NCI-H187 treated with DMSO at 0.1 percent for 48 hours (cell line): ENCODE measurements around the gene UNC5B.

Source experiments
- DNase-seq: peaks from one replicate; lab custom pipeline; 2025; lab: John Stamatoyannopoulos, UW

Gene UNC5B

DNA sequence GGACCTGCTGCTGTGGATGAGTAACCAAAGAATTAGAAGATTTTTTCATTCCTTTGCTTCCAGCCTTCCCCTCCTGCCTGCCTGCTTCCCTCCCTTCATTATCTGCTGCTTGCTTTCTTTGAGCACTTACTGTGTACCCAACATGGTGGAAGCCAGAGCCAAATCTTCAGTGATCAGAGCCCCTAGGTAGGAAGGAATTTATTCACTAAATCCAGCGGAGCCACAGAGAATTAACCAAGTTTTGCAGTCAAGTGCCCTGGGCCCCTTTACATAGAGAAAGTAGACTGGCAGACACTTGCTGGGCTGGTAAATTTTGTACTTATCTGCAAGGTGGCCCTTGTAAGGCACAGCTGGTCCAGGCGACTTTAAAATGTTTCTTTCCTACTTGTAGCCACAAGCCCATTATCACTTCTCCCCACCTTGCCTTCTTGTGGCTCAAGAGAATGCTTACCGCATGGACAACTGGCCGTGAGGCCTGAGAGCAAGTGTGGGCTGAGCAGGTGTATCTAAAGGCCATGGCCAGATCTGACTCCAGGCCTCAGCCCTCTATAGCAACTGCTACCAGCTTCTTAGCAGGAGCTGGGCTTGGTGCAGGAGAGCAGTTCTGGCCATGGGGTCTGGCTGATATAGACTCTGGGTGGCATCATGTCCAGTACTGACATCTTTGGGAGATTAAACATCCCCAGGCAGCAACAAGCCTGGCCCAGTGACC is 11.1 kb downstream of the UNC5B start:
- DNase-seq = no peak

GRCh38 chr10:71225291-71226058 is 13.1 kb downstream of the UNC5B start:
- no peak for DNase-seq

GRCh38 chr10:71228875-71229675 is 16.7 kb downstream of the UNC5B start:
- no peak for DNase-seq

DNA sequence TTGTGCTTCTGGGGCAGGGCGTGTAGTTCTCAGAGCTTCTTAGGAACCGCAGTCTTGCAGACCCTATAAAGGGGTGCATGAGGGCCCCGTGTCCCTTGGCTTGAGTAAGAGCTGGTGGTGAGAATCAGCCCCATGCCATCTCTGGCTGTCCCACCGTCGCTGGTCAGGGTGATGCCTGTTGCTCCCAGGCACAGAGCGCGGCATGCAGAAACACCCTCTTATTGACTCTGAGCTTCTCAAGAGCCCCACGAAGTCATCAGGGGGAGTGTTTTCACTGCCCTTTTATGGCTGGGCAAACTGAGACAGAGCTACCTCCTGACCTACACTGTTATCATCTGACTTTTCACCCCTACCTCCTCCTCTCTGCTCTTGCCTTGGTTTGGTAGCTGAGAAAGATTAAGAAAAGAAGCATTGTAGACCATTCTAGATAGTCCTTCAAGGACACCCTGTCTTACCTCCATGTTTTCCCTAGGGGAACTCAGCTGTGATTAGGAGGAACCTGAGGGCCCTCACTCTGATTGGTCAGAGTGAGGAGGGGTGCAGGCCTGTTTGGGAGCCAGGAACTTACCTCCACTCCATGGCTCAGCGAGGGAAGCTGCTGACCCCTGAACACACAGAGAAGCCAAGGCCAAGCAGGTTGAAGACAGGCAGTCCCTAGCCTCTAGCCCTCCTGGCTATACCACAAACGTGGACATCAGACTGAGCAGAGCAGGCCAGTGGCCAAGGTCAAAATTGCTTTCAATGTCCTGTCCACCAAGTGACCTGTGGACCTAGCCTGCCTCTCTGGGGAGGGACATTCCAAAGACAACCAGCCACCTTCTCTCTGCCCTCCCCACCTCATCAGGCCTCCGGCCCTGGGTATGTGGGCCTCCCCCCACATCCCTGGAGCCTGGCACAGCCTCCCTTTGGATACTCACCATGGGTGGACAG is 17.6 kb downstream of the UNC5B start:
- no peak for DNase-seq

DNA sequence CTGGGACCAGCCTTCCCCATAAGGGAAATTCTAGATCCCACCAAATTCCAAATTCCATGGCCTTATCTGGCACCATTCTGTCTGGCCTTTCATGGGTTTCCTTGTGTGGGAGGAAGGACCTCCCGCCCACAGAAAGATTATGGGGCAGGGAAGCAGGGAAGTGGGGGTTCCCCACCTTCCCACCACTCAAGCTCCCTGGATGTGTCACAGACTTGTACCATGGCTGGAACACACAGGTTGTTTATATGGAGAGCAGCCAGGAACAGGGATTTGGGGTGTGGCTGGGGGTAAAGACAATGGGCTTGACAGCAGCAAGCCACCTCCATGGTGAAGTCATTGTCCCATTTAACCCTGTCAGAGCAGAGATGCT is 18.3 kb downstream of the UNC5B start:
- no peak for DNase-seq

GRCh38 chr10:71231206-71231605 is 18.8 kb downstream of the UNC5B start:
- no peak for DNase-seq

DNA sequence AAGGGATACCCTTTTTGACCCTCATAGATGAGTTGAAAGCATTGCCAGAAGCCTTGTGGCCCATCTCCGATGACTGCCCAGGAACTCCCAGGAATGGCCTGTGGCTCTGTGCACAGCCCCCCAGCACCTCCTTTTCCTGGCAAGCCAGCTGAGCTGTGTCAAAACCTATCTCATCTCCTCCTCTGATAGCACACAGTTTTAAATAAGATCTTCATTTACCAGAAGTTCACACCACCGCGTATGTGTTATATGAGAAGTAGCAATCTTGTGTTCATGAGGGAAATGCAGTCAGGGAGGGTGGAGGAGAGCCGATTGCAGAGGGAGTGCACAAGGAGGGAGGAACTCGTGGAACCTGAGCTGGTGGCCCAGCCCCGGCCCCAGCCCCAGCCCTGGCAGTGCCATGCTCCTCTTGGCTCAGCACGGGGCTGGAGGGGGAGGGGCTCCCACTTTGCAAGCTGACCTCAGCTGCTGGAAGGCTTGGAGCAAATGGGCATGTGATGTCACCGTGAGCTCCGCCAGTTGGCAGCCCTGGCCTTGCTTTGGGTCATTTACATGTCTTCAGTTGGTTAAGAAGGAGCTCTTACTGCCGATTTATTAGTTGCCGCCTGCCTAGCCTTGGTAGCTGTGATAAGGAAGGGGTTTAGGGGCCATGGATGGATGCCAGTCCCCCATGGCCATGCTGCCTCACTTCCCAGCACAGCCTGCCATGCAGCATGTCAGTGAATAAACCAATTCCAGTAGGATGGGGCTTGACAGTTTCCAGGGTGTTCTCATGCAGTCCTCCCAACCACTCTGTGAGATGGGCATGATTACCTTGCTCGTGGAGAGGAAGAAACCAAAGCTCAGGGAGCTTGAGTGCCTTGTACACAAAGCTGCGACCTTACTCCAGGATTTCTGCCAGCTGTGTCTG is 20.0 kb downstream of the UNC5B start:
- no peak for DNase-seq

DNA sequence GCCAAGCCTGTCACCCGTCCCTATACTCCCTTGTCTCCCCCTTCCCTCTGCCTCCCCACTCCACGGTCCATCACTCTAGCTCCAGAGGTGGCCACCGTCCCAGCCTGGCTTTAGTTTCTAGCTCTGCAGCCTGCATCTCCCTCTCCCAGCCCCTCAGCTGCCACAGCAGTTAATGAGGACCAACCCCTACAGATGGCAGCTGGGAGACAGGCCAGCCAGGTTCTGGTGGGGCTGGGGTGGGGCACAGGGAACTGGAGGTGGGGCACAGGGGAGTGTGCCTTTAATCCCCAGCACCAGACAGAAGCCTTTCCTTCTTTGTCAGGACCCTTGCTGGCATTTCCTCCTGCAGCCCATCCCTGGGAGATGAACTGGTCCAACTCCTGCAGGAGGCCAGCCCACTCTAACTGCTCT is 21.1 kb downstream of the UNC5B start:
- no peak for DNase-seq

GRCh38 chr10:71234004-71234894 is 21.9 kb downstream of the UNC5B start:
- DNase-seq = no peak

DNA sequence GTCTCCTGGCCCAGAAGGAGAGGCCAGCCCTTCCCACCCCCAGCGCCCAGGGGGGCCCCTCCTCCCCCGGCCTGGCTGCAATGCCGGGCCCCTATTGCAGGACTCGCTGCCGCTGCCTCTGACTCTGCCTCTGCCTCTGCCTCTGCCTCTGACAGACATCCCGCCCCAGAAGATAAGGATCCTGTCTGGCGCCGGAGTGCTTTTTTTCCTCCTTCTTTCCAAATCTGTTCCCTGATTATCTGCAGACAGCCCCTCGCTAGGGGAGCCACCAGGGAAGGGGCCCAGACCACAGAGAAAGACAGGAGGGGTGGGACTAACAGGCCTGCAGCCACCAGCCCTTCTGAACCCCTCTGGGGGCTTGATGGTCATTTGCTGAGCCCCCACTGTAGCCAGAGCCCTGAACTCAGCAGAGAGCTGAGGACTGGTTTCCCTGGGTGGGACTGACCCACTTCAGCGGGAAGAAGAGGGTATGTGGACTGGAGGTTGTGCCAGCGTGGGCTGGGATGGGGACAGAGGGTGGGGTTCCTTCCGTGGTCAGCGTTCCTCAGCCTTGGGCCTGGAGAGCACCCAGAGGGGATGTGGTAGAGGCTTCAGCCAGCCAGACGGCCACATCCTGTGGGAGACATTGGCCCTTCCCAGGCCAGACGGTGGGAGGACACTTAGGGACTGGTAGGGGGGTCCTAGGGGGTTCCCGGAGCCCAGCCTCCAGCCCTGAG is 22.8 kb downstream of the UNC5B start:
- DNase-seq = no peak

GRCh38 chr10:71235808-71236207 is 23.4 kb downstream of the UNC5B start:
- DNase-seq = no peak

DNA sequence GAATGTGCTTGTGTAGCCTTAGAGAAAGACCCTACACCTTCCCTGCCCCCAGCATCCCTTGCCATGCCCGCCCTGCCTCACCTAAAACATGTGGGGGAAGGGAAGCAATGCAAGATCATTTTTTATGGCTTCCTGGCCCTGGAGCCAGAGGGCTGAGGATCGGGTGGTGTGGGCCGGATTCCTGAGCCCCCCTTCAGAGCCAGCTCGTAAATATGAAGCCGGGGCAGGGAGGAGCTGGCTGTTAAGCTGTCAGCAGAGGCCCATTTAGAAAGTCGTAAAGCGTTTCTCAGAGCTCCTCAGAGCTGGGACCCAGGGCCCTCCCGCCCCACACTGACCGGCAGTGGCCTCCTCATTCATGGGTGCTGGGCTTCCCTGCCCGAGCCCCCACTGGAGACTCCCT is 23.9 kb downstream of the UNC5B start:
- no peak for DNase-seq

DNA sequence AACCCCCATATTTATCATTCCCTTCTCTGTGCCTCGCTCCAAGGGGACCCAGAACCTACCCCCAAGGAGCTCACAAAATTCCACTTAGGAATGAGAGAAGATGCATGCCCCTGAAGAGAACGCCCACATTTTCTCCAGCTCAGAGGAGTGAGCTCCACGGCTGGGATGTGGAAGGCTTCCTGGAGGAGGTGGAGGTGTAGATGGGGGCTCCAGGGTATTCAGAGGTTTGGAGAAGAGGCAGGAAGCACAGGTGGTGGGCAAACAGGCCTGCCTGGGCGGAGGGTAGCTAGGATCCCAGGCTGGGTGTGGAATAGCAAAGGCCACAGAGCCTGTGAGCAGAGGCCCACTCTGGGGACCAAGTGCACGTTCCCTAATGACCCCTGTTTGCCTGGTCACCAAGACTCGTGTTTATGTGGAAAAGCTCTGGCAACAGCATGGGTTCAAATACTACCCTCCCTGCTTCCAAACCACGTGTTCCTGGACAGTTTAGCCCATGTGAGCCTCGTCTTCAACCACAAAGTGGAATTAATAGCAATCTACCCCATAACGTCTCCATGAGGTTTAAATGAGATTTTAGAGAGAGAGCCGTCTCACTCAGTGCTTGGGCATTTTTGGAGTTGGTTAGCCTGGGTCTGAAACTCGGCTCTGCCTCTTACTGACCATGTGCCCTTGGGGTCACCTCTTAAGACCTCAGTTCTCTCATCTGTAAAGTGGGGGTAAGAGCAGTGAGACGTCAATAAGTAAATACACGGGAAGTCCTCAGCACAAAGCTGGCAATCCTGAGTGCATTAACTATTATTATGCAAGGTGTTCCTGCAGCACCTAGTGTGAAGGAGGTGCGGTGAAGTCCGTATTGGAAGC is 24.7 kb downstream of the UNC5B start:
- no peak for DNase-seq

- DNase-seq = no peak
These were observed 25.7 kb downstream of the UNC5B start for GRCh38 chr10:71237843-71238623.

DNA sequence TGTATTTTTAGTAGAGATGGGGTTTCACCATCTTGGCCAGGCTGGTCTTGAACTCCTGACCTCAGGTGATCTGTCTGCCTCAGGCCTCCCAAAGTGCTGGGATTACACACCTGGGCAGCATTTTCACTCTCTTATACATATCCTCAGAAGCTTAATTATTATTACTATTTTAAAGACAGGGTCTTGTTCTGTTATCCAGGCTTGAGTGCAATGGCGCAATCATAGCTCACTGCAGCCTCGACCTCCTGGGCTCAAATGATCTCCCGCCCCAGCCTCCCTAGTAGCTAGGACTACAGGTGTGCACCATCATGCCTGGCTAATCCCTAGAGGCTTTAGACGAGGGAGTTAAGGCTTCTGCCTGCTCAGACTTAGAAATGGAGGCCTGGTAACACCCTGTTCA is 26.3 kb downstream of the UNC5B start:
- DNase-seq = no peak

- DNase-seq = no peak
These were observed 27.0 kb downstream of the UNC5B start for GRCh38 chr10:71239131-71239915.
